HG03442 (cell line): Measurements from ENCODE around the gene ERCC4.

Source experiments
- ATAC-seq: cut with Tn5 transposase; IDR thresholded peaks from one replicate; pipeline ENCODE4 v1.9.1; 2021; ENCODE audit warnings: mild to moderate bottlenecking, moderate library complexity; ENCODE audit not compliant: unreplicated experiment

The ERCC4 gene

GRCh38 chr16:13945744-13946485, 26.0 kb downstream of the ERCC4 start:
- ATAC-seq = no peak

- no peak for ATAC-seq
Measured at GRCh38 chr16:13948086-13948485, 28.1 kb downstream of the ERCC4 start.

- ATAC-seq = no peak
Measured at GRCh38 chr16:13950821-13951547, 31.0 kb downstream of the ERCC4 start.

- no peak for ATAC-seq
Measured at GRCh38 chr16:13951611-13952010, 31.7 kb downstream of the ERCC4 start.

GRCh38 chr16:13953501-13953900, 33.5 kb downstream of the ERCC4 start:
- no peak for ATAC-seq

- ATAC-seq = no peak
Measured at GRCh38 chr16:13956635-13957196, 36.8 kb downstream of the ERCC4 start.

GRCh38 chr16:13957197-13958078, 37.5 kb downstream of the ERCC4 start:
- peak; percentile 76 for ATAC-seq

GRCh38 chr16:13958474-13958873, 38.5 kb downstream of the ERCC4 start:
- no peak for ATAC-seq

GRCh38 chr16:13959626-13960025, 39.7 kb downstream of the ERCC4 start:
- ATAC-seq = no peak

GRCh38 chr16:13961099-13961811, 41.3 kb downstream of the ERCC4 start:
- no peak for ATAC-seq

- ATAC-seq = no peak
Measured at GRCh38 chr16:13962232-13962631, 42.3 kb downstream of the ERCC4 start.

GRCh38 chr16:13968835-13969234, 48.9 kb downstream of the ERCC4 start:
- ATAC-seq = no peak

GRCh38 chr16:13969711-13970110, 49.8 kb downstream of the ERCC4 start:
- ATAC-seq = no peak

GRCh38 chr16:13970708-13971422, 50.9 kb downstream of the ERCC4 start:
- no peak for ATAC-seq

- no peak for ATAC-seq
Measured at GRCh38 chr16:13973321-13974023, 53.5 kb downstream of the ERCC4 start.

GRCh38 chr16:13977177-13977576, 57.2 kb downstream of the ERCC4 start:
- no peak for ATAC-seq

- no peak for ATAC-seq
Measured at GRCh38 chr16:13982451-13982850, 62.5 kb downstream of the ERCC4 start.

- ATAC-seq = no peak
Measured at GRCh38 chr16:13983625-13984024, 63.7 kb downstream of the ERCC4 start.

GRCh38 chr16:13984794-13985193, 64.8 kb downstream of the ERCC4 start:
- ATAC-seq = no peak
